GM12878 (cell line): ENCODE results near the gene HES2. TPM values are rescaled to one million over a fixed set of nuclear protein-coding genes. Genes with fewer than 3 reads are reported as not detected.

Experiments
- ATAC-seq: fragments of 200-7000 bp; cut with Tn5 transposase; 3 replicates; pipeline ENCODE4 v1.9.1; 2020; ENCODE audit warnings: mild to moderate bottlenecking, moderate library complexity
- BruUV-seq: library from RNA; stranded (reverse); fragments of 400-500 nt; replicated peaks from 2 replicates; lab custom pipeline; 2021; lab: Mats Ljungman, UMichigan
- CTCF ChIA-PET: fragments of 300-600 bp; sonication (Branson Sonifier 250); formaldehyde crosslinking; extraction: SDS; loops from one replicate; lab custom pipeline; 2021; ENCODE audit warnings: inconsistent platforms; lab: Yijun Ruan, JAX
- POLR2A ChIA-PET: fragments of 350-600 bp; formaldehyde crosslinking; extraction: SDS; loops from one replicate; lab custom pipeline; 2021; ENCODE audit warnings: inconsistent platforms; lab: Charles Lee
- RAD21 ChIA-PET: fragments of 300-600 bp; sonication (Branson Sonifier 250); formaldehyde crosslinking; loops from one replicate; lab custom pipeline; 2023; ENCODE audit warnings: antibody characterized with exemption; ENCODE audit not compliant: unreplicated experiment; lab: Charles Lee
- SMC1A ChIA-PET: fragments of 300-600 bp; sonication (Branson Sonifier 250); formaldehyde crosslinking; loops from one replicate; lab custom pipeline; 2023; ENCODE audit not compliant: unreplicated experiment, uncharacterized antibody; lab: Charles Lee
- DNase-seq: peaks from one replicate; pipeline ENCODE4 v3.0.0-alpha.2; 2011; ENCODE audit warnings: low read depth, low spot score
- FAIRE-seq: peaks from 3 replicates; lab custom pipeline; 2011; peaks lifted over from hg19 to GRCh38; lab: Jason Lieb, UNC
- H2AFZ ChIP-seq: 2 replicates; pipeline ENCODE4 v1.6.0; 2011; ENCODE audit warnings: low read depth, low read length, control low read depth; ENCODE audit not compliant: control insufficient read depth
- H3K27ac ChIP-seq: 2 replicates; pipeline ENCODE4 v1.5.1; 2011; ENCODE audit warnings: control low read depth; ENCODE audit not compliant: control insufficient read depth, insufficient read depth
- H3K27me3 ChIP-seq, 2 experiments: replicated peaks in 1 of 2; 2 replicates each; pipeline versions ENCODE4 v1.6.0 to v1.6.1; 2011; ENCODE audit warnings: low read length in 1 of 2; ENCODE audit not compliant: control insufficient read depth in 2 of 2, insufficient read depth in 2 of 2
- H3K36me3 ChIP-seq, 2 experiments: 2 replicates each; pipeline ENCODE4 v1.5.1; 2011; ENCODE audit warnings: low read length in 1 of 2; ENCODE audit not compliant: control insufficient read depth in 2 of 2, insufficient read depth in 2 of 2
- H3K4me1 ChIP-seq: 2 replicates; pipeline ENCODE4 v1.6.1; 2011; ENCODE audit warnings: mild to moderate bottlenecking, low read length, moderate library complexity, mixed read lengths; ENCODE audit not compliant: control insufficient read depth, insufficient read depth
- H3K4me2 ChIP-seq: 2 replicates; pipeline ENCODE4 v1.6.0; 2011; ENCODE audit warnings: control low read depth; ENCODE audit not compliant: control insufficient read depth, insufficient read depth
- H3K4me3 ChIP-seq: fragments of 200-600 bp; sonication (generic); 2 replicates; pipeline ENCODE4 v1.5.1; 2016
- H3K79me2 ChIP-seq: 2 replicates; pipeline ENCODE4 v1.6.0; 2011; ENCODE audit warnings: low read length; ENCODE audit not compliant: control insufficient read depth, insufficient read depth
- H3K9ac ChIP-seq: 2 replicates; pipeline ENCODE4 v1.8.0; 2011; ENCODE audit warnings: low read length, control low read depth, mixed read lengths; ENCODE audit not compliant: control insufficient read depth, insufficient read depth
- H3K9me3 ChIP-seq: replicated peaks from 3 replicates; pipeline ENCODE4 v1.5.1; 2011; ENCODE audit warnings: mild to moderate bottlenecking, low read length; ENCODE audit not compliant: control insufficient read depth, insufficient read depth
- H4K20me1 ChIP-seq: 2 replicates; pipeline ENCODE4 v1.6.0; 2011; ENCODE audit not compliant: control insufficient read depth, insufficient read depth
- BHLHE40 ChIP-seq, 2 experiments: fragments of 450-650 bp in 1 of 2; IDR thresholded peaks; 2 replicates each; pipeline ENCODE4 v1.6.1; 2011 to 2017; ENCODE audit warnings: low read depth in 2 of 2, borderline replicate concordance in 1 of 2, improper control_type of control experiment in 1 of 2, low read length in 1 of 2, mild to moderate bottlenecking in 1 of 2
- CREB1 ChIP-seq: IDR thresholded peaks from 2 replicates; pipeline ENCODE4 v1.6.1; 2012; ENCODE audit warnings: low read depth, mild to moderate bottlenecking, inconsistent platforms
- FOXK2 ChIP-seq: fragments of 450-650 bp; IDR thresholded peaks from 2 replicates; pipeline ENCODE4 v1.6.1; 2017; ENCODE audit warnings: mild to moderate bottlenecking, moderate library complexity
- HCFC1 ChIP-seq: fragments of 150-350 bp; IDR thresholded peaks from 2 replicates; pipeline ENCODE4 v1.6.1; 2014; ENCODE audit warnings: low read length
- HDAC2 ChIP-seq: fragments of 200-600 bp; sonication (generic); IDR thresholded peaks from 2 replicates; pipeline ENCODE4 v1.6.1; 2017
- IKZF1 ChIP-seq: fragments of 450-650 bp; conservative IDR thresholded peaks from 2 replicates; pipeline ENCODE4 v1.6.1; 2017; ENCODE audit warnings: antibody characterized with exemption, mild to moderate bottlenecking
- POLR2AphosphoS2 ChIP-seq: IDR thresholded peaks from 2 replicates; pipeline ENCODE4 v1.6.1; 2011; ENCODE audit warnings: low read depth, mild to moderate bottlenecking, low read length, improper control_type of control experiment, moderate library complexity
- PRDM15 ChIP-seq: fragments of 450-650 bp; formaldehyde crosslinking; IDR thresholded peaks from 2 replicates; pipeline ENCODE4 v1.4.0; 2020; ENCODE audit warnings: mild to moderate bottlenecking, moderate library complexity
- SIX5 ChIP-seq: IDR thresholded peaks from 2 replicates; pipeline ENCODE4 v1.6.1; 2011; ENCODE audit warnings: mild to moderate bottlenecking, low read depth, low read length, moderate library complexity; ENCODE audit not compliant: severe bottlenecking
- SMARCA5 ChIP-seq: fragments of 450-650 bp; IDR thresholded peaks from 2 replicates; pipeline ENCODE4 v1.6.1; 2017; ENCODE audit warnings: mild to moderate bottlenecking
- STAT1 ChIP-seq: fragments of 450-650 bp; conservative IDR thresholded peaks from 2 replicates; pipeline ENCODE4 v1.6.1; 2014; ENCODE audit warnings: antibody characterized with exemption, mild to moderate bottlenecking
- ZNF24 ChIP-seq: fragments of 450-650 bp; IDR thresholded peaks from 2 replicates; pipeline ENCODE4 v1.6.1; 2017; ENCODE audit warnings: antibody characterized with exemption, mild to moderate bottlenecking
- ZSCAN29 ChIP-seq: fragments of 450-650 bp; IDR thresholded peaks from 2 replicates; pipeline ENCODE4 v1.6.1; 2017; ENCODE audit warnings: mild to moderate bottlenecking, moderate library complexity
- WGBS: methylation state at CpG from one replicate; pipeline ENCODE4 v1.1.6; 2016; ENCODE audit warnings: low lambda C conversion rate; ENCODE audit not compliant: insufficient replicate concordance, insufficient coverage; ENCODE audit errors: missing lambda C conversion rate; 5-methylcytosine and 5-hydroxymethylcytosine counted together
- in situ Hi-C: fragments of 300-500 bp; cut with MboI; formaldehyde crosslinking; loops from 9 replicates; pipeline ENCODE4 v1.14.3; 2018; ENCODE audit warnings: mixed read lengths
- intact Hi-C: fragments of 100-400 bp; cut with micrococcal nuclease; formaldehyde crosslinking; loops from one replicate; pipeline ENCODE4 v1.14.2; 2022; ENCODE audit not compliant: unreplicated experiment
- polyA plus RNA-seq, 11 experiments: library from polyadenylated mRNA; depleted of rRNA in 4 of 11; unstranded in 6 of 11; stranded (reverse) in 5 of 11; fragments of >200 nt; fragmentation: Nextera tagmentation in 4 of 11; fragmentation: Illumina TruSeq in 1 of 11; extraction: Ambion mirVana in 4 of 11; extraction: Trizol in 1 of 11; gene quantifications; 1 replicate in 1 of 11; 2 replicates in 10 of 11; pipeline versions ENCODE4 v1.2.1 to v1.2.3, GENCODE V29; 2011 to 2016; ENCODE audit warnings: inconsistent platforms in 2 of 11, missing spikeins in 2 of 11, low read depth in 1 of 11
- total RNA-seq, 4 experiments: library from RNA; depleted of rRNA in 3 of 4; stranded (reverse); fragments of >200 nt in 3 of 4; fragmentation: Illumina TruSeq in 1 of 4; extraction: Trizol in 1 of 4; gene quantifications; 2 replicates each; pipeline versions ENCODE4 v1.2.1 to v1.2.3, GENCODE V29; 2013 to 2021

HES2 gene
- total and polyA plus RNA-seq, 10 of the 15 experiments (the other 5 are each of a cell fraction or from before 2014, with no cell fraction given) = 0.13 to 2.0 (median 0.26) TPM

GRCh38 chr1:6389971-6390370 lies 29.7 kb downstream of the HES2 start:
- no TSS peak for BruUV-seq
- H3K4me3 ChIP-seq = no peak overlapping the region
- H2AFZ ChIP-seq = no peak overlapping the region
- DNase-seq (no peak), ATAC-seq (no peak), FAIRE-seq (no peak)
- CTCF ChIA-PET = interaction anchor here (21.2 kb wide), 1 partner anchor 29 kb away, joined by 276 read pairs; no protein-coding TSS in a partner anchor
- H3K4me1 ChIP-seq = peaks cover 8% of the 10 kb centered on the region
- no peak overlapping the region for H3K4me2 ChIP-seq
- no peak overlapping the region for H3K27ac ChIP-seq
- intact Hi-C loops = loop anchor here (5.0 kb wide), 1 partner anchor 33 kb away; no protein-coding TSS in a partner anchor
- no peaks in the 10 kb centered on the region for H4K20me1 ChIP-seq
- H3K9ac ChIP-seq = no peak overlapping the region
- TF ChIP-seq BHLHE40 (IDR thresholded peaks at IDR 0.05; ENCODE audit: borderline replicate concordance in 1 of 2, low read depth in 2 of 2, low read length in 1 of 2) (peak in 1 of 2 experiments; percentile 59; a peak in 2 of 4 replicates), IKZF1 (peak; percentile 34; the same call in 1 of the 2 replicates), CREB1 (no peak)
- RAD21 ChIA-PET = interaction anchor here (0.6 kb wide), 1 partner anchor 33 kb away, joined by 3 read pairs; no protein-coding TSS in a partner anchor
- SMC1A ChIA-PET = no interaction called here
- H3K9me3 ChIP-seq = no peaks in the 10 kb centered on the region
- H3K79me2 ChIP-seq = peaks cover 29% of the 10 kb centered on the region
- POLR2A ChIA-PET = no interaction called here
- no peaks in the 10 kb centered on the region for H3K27me3 ChIP-seq
- in situ Hi-C loops = no loop called here
- 77% methylated on average over 9 of the region's 9 CpGs for WGBS
- peaks cover 0 to under 1% of the 10 kb centered on the region in 2 experiments; a peak in 1 of 4 replicates for H3K36me3 ChIP-seq

GRCh38 chr1:6386371-6386949 lies 33.3 kb downstream of the HES2 start:
- 95% methylated on average over 10 of the region's 10 CpGs for WGBS
- H3K4me3 ChIP-seq = no peak overlapping the region
- H2AFZ ChIP-seq = no peak overlapping the region
- DNase-seq (no peak), ATAC-seq (no peak), FAIRE-seq (no peak)
- H3K27ac ChIP-seq = no peak overlapping the region
- H3K4me2 ChIP-seq = no peak overlapping the region
- POLR2A ChIA-PET = no interaction called here
- TF ChIP-seq HCFC1 (no peak), STAT1 (no peak), SIX5 (no peak), POLR2AphosphoS2 (no peak), FOXK2 (no peak), PRDM15 (CRISPR knock-in tag) (no peak), SMARCA5 (no peak), ZSCAN29 (no peak), HDAC2 (no peak), ZNF24 (no peak)
- H3K4me1 ChIP-seq = no peaks in the 10 kb centered on the region
- RAD21 ChIA-PET = no interaction called here
- in situ Hi-C loops (no loop called here), intact Hi-C loops (no loop called here)
- H3K79me2 ChIP-seq = peaks cover 15% of the 10 kb centered on the region
- CTCF ChIA-PET = no interaction called here
- SMC1A ChIA-PET = no interaction called here
- H3K9me3 ChIP-seq = no peaks in the 10 kb centered on the region
- H3K36me3 ChIP-seq = peaks cover 0 to 1% of the 10 kb centered on the region in 2 experiments; a peak in 1 of 4 replicates
- no peaks in the 10 kb centered on the region for H4K20me1 ChIP-seq
- no peak overlapping the region for H3K9ac ChIP-seq
- H3K27me3 ChIP-seq = no peaks in the 10 kb centered on the region
- BruUV-seq = no TSS peak
